ENCODE results near the gene NGFR. TPM values are rescaled to one million over a fixed set of nuclear protein-coding genes. Genes with fewer than 3 reads are reported as not detected.

The NGFR gene, protein sequence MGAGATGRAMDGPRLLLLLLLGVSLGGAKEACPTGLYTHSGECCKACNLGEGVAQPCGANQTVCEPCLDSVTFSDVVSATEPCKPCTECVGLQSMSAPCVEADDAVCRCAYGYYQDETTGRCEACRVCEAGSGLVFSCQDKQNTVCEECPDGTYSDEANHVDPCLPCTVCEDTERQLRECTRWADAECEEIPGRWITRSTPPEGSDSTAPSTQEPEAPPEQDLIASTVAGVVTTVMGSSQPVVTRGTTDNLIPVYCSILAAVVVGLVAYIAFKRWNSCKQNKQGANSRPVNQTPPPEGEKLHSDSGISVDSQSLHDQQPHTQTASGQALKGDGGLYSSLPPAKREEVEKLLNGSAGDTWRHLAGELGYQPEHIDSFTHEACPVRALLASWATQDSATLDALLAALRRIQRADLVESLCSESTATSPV
- total RNA-seq (2014; rRNA removed; shearing (Covaris generic)): 0.39 and 0.62 TPM in 2 replicates

DNA sequence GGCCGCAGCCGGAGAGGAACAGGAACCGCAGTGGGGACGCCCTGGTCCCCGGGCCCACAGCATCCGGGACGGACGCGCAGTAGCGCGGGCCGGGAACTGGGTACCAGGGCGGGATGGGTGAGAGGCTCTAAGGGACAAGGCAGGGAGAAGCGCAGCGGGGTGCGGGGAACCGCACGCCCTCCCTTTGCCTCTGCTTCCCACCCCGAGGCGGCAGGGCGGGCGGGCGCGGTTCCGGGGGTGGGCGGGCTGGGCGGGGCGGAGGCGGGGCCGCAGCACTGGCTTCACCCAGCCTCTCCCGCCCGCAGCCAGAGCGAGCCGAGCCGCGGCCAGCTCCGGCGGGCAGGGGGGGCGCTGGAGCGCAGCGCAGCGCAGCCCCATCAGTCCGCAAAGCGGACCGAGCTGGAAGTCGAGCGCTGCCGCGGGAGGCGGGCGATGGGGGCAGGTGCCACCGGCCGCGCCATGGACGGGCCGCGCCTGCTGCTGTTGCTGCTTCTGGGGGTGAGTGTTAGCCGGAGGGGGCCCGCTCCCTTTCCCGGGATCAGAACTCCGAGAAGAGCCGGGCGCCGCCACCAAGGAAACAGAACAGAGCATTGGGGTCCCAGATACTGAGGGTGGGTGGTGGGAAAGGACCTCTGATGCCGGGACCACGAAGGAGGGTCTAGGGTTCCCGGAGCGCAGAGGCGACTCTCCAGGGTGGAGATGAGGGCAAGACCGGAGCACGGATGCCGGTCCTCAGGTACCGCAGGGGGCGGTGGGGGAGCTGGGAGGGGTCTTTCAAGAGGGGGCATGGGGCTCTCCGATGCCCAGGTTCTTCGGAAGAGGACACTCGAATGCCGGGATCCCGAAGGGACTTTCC is at the start of gene NGFR:
NGFR (plus strand) TSS at position 308 of the 856 bp plus-strand sequence; CDS start at position 433, 125 bp downstream.
- peak; percentile 36 for DNase-seq (ENCODE audit: low read depth)

DNA sequence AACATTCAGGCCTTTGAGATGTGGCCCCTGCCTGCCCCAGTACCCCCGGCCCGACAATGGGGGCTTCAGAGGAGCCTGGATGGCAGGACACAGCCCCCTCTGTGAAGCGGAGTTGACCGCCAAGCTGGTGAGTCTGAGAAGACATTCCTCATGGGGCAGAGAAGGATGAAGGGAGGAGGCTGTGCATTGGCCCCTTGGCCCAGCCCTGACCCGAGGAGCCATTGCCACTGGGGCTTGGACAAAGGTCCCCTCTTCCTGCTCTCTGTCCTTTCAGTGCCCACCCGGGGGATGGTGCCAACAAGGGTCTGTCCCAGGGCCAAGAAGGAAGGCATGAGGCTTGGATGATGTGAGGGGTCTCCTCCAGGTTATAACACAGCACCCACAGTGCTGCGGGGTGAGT is 49.5 kb upstream of the NGFR start:
- no peak for DNase-seq (ENCODE audit: low read depth)

DNA sequence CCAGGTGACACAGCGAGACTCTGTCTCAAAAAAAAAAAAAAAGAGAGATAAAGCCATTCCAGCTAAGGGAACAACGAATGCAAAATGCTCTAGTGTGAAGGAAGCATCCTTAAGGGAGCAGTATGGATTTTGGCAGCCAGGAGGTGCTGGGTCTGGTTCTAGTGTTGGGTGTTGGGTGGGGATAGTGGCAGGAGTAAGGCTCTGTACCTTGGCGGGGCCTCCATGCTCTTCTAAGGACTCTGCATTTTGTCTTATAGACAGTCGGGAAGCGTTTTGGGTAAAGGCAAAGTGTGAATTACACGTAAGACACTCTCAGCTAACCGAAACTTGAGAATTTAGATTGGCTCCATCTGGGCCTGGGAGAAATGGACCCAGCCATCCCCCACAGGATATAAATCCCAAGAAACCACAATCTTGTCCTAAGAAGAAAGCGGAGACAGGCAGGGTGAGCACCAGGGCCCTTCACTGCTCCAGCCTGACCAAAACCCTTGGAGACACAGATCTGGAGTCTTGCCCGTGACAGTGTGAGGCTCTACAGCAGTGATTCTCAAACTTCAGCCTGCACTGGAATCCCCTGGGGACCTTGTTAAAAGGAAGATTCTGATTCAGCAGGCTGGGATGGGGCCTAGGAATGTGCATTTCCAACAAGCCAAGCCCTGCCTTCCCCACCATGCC is 47.3 kb upstream of the NGFR start:
- DNase-seq (ENCODE audit: low read depth): no peak

DNA sequence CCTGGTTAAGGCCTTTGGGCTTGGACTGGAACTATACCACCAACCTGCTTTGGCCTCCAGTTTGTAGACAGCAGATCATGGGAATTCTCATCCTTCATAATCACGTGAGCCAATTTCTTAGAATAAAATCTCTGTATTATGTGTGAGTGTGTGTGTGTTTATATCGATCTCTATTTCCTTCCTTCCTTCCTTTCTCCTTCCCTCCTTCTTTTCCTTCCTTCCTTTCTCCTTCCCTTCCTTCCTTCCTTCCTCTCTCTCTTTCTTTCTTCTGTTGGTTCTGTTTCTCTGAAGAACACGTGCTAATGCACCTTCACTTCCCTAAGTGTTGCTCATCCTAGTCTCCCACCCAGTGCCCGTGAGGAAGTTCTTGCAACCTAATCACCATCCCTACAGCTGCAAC is 44.9 kb upstream of the NGFR start:
- DNase-seq (ENCODE audit: low read depth): no peak

DNA sequence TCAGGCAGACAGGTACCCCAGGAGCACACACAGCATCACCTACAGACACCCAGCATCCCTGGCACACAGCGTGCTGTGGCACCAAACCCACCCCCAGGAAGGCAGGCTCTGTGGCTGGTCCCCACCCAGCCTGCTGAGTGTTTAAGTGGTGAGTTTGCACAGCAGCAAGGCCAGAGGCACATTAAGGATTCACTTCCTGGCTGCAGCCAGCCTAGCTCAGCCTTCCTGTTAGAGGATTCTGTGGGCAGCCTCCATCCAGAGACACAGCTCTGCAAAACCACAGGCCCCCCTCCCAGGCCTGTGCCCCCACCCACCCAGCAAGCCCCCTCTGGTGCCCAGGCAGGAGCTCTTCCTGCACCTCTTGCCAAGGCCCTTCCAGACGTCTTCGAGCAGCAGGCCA is 44.4 kb upstream of the NGFR start:
- peak; percentile 56 for DNase-seq (ENCODE audit: low read depth)

DNA sequence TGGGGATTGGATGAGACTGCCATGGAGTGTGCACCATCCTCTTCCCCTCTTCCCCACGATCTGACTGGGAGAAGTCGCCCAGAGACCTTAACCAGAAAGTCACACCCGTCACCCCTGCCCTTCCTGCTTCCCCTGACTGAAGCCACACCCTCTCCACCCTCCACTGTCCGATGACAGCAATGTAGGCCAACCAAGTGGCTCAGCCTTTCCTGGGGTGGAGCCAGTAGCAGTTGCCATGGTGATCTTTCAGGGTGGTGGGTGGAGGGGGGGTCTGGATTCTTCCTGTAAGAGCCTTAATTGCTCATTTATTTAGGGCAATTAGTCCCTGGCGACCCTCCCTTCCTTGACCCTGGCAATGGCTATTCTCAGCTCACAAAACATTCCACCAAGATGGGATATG is 42.9 kb upstream of the NGFR start:
- DNase-seq (ENCODE audit: low read depth): no peak

DNA sequence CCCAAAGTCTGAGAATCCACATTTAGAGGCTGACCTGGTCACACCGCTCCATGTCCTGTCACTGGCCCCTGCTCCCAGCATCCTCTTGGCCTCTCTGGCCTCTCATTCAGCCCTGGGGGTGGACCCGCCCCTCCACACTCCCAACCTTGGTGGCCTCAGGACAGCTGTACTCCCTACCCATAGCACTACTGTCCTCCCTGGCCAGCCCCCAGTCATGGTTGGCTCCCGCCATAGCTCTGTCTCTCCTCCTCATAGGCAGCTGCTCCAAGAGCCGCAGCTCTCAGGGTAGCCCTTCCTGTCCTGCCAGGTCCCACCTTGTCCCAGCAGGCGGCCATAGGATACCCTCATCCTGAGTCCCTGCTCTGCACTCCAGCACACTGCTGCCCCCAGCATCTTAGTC is 42.4 kb upstream of the NGFR start:
- DNase-seq (ENCODE audit: low read depth): no peak

DNA sequence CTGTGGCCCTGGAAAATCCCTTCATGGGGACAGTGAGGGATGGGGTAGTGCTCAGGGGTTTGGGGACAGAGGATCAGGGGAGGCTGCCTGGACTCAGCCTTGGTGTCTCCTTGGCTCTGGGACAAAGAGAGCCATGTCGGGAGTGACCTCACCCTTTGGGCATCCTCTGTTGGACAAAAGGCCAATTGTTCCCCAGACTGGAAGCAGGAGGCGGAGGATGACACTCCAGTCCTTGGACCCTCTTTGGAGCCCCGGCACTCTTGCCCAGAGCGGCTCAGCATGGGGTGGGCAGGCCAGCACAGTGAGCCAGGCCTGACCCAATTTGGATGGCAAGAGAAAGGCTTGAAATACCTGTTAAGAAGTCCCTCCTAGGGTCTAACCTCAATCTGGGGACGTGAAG is 41.0 kb upstream of the NGFR start:
- DNase-seq (ENCODE audit: low read depth): peak; percentile 70

DNA sequence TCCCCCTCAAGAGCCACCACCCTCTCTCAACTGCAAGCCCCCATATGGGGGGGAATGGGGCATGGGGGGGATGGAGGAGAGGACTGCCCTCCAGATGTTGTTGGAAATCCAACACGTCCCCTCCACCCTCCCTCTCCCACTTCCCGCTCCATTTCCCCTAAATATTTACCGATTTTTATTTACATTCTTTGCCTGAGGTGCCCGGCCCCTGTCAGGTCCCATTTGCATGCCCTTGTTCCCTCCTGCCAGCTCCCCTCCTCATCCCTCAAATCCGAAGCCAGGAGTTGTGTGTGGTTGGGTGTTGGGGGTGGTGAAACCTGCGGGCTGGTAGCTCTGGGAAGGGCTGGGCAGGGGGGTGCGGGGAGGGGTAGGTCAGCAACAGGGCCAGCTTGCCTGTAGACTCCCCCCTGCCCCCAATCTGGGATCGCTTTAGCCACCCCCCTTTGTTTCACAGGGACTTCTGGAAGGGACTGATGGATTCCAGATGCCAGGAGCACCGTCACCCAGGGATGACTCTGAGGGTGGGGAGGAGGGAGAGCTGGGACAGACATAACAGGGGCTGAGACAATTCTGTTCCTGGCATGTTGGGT is 39.7 kb upstream of the NGFR start:
- DNase-seq (ENCODE audit: low read depth): no peak

DNA sequence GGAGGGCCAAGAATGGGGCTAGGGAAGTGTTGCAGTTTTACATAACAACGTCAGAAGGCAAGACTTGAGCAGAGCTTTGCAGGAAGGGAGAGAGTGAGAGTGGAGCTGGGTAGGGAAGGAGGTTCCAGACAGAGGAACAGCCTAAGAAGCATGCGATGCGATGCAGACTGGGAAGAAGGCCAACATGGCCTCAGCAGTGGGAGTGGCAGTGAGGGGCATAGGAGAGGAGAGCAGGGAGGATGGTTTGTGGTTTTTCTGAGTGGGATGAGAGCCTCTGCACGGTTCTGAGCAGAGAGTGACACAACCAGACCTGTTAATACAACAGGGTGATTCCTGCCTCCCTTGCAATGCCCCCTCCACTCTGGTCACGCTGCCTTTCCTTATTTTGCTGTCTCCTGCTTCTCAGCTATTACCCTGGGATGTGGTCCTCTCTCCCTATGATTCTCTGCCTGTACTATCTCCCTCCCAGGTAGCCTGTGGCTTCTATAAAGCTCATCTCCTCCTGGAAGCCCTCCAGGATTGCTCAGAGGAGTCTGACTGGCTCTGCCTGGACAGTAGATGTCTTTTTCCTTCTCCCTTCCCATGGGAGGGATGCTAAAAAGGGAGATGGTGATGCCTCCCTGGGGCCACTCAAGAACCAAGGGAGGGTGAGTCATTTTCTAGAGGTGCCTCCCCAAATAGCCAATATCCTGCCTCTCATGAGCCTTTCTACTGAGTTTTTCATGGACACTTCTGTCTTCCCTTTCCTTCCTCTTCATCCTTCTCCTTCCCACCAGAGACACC is 38.7 kb upstream of the NGFR start:
- peak; percentile 90 for DNase-seq (ENCODE audit: low read depth)

DNA sequence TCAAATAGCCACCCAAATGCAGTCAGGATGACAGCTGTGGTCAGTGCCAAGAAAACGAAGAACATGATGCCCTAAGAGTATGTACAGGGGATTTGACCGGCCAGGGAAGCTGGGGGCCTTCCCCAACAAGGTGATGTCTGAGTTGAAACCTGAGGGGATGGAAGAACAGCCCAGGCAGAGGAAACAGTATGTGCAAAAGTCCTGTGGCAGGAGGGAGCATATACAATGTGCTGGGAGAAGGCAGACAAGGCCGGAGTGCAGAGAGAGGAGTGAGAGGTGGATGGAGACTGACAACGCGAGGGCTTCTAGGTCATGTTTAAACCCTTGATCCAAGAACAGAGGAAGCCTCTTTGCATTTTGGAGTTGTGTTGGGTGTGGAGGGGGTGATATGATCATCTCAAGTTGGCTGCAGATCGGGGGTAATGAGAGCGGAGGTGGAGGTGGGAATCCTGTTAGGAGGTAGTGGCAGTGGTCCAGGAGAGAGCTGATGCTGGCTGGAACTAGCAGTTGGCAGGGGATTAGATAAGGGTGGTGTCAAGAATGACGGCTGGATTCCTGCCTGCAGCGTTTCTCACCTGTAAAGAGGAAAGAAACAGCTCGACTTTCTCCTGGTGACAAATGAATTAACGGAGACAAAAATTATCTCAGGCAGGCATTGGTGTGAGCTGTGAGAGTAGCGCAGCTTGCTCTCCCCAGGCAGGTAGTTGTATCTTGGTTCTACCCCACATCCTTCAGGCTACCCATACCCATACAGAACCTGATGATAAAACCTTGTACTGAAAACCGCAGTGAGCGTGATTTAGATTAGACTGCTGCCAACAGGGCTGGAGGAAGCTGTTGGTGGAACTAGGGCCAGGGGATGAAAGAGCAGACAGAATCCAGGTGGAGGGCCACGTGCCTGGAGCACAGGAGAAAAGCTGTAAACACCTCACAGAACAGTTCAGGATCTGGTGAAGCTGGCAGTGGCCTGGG is 37.2 kb upstream of the NGFR start:
- DNase-seq (ENCODE audit: low read depth): no peak

DNA sequence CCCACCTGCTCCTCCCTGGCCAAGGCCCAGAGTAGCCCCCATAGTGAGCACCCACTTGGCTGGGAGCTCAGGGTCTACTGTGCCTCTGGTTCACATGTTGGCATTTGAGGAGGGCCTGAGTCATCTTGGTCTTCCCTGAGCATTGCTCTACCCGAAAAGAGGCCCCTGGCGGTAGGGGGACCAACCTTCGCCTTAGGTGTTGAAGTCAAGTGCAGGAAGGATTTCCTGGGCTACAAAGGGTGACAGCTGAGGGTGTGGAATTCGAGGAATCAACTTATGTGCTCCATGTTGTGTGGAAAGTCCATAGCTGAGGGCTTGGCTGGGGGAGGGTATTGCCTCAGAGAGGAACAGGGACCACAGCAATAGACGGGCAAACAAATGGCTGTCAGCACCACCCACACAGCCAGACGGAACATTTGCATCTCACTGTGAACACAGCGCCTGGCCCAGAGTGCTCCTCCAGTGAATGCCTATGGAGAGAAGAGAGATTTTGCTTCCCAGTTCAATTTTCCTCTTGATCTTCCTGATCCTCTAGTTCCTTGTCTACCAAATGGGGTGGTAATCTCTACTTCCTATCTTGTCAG is 35.6 kb upstream of the NGFR start:
- no peak for DNase-seq (ENCODE audit: low read depth)

DNA sequence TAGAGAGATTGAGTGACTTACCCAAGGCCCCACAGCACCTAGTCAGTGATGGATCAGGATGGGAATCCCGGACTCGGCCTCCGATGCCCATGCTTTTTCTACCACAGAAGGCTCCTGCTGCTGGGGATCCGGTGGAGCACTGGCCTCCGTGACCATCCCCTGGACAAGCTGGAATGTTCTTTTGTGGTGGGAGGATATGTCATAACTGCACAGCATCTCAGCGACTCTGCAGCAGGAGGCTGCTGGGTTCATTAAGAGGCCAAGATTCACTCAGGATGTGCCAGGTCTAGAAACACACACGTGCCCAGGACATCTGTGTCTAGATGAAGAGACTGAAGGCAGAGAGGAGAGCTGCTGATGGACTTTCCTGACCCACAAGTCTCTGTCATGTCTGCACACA is 34.7 kb upstream of the NGFR start:
- no peak for DNase-seq (ENCODE audit: low read depth)

DNA sequence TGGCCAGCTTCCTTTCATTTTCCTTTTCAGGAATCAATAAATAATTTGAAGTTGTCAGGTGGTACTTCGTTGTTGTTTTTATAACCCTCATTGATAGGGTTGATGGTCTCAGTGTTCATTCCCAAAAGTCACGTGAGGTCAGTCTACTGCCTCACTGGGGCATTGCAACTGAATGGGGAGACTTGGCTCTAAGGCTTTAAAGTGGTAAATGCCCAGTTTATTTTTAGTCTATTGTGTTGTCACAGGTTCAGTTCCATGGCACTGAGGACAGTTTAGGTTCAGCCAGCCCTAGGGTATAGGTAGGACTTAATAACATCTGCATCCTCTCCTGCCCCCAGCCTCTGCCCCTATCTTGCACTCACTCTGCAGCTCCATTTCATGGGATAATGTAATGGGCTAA is 33.5 kb upstream of the NGFR start:
- no peak for DNase-seq (ENCODE audit: low read depth)

DNA sequence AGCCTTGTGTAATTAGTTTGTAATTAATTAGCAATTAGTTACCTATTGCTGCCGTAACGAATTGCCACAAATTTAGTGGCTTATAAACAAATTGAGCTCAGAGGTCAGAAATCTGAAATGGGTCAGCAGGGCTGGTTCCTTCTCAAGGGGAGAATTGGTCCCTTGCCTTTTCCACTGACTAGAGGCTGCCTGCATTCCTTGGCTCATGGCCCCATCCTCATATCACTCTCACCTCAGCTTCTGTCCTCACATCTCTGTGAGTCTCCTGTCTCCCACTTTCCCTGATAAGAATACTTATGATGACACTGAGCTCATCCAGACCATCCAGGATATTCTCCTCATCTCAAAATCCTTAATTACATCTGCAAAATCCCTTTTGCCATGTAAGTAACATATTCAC is 31.0 kb upstream of the NGFR start:
- DNase-seq (ENCODE audit: low read depth): no peak

DNA sequence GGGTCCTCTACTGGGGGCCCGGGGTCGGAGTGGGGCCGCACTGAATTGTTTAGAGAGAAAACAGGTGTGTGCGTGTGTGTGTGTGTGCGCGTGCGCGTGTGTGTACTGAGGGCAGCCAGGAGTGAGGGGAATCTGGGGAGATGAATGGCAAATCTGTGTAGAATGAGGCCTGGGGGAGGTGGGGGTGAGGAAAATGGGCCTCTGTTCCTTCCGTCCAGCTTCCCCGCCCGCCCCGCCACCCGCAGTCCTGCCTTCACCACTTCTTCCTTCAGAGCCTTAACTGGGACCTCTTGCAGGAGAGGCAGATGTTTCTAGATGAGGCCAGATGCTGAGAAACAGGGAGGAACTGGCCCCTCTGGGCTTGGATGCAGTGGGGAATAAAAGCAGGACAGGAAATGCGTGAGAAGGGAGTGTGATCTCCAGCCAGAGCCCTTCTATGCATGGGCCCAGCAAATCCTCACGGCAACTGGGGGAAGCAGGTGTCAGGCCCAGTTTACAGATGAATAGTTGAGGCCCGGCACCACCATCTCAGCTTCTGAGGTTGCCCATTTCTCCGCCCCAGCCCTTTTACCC is 29.7 kb upstream of the NGFR start:
- no peak for DNase-seq (ENCODE audit: low read depth)

DNA sequence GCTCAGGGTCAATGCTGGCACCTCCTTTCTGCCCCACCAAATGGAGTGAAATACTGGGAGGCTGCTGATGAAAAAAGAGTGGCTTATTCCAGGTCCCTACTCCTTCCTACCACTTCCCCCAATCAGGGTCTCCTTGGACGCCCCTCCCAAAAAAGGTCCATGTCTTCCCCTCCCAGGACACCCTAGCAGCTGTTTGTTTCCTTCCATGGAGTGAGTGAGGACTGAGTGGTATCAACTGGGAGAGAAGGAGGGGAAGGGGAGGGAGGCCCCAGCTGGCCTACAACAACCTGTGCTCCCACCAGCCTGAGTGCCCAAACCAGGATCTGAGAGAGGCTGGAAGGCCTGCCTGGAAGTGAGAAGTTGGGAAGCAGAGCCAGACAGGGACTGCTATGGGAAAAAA is 28.7 kb upstream of the NGFR start:
- DNase-seq (ENCODE audit: low read depth): no peak

DNA sequence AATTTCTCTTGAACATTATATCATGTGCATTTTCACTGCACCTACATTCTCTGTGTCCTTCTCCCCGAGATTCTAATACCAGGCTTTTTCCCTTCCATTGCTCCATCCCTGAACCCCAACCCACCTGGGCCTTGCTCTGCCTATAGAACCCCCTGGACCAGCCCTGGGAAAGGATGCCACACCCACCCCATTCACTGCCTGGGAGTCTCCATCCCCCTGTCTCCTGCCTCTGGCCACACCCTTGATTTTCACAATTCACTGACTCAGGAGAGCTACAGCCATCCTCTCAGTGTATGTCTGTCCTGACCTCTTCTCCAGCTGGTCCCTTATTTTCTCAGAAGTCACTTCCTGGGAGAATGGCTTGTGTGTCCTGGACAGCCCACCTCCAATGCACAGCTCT is 27.9 kb upstream of the NGFR start:
- DNase-seq (ENCODE audit: low read depth): no peak

DNA sequence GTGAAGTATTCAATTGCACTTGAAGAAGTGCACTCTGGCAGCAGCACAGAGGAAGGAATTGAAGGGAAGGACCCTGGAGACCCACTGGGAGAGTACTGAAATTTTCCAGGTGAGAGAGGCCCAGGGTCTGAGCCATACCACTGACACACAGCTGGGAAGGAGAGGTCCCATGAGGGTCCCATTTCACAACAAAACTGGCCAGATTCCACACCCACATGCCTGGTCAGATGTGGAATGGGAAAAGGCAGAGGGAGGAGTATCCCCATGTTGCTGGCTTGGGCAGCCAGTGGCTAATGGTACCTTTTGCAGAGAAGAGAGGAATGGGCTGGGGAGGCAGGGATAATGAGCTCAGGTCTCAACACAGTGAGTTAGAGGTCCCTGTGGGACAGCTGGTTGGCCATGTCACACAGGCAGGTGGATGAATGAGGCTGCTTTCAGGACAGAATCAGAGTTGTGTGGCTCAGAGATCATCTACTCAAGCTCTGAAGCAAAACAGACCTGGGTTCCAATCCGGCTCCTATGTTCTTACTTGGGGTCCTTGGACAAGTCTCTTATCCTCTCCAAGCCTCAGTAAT is 26.2 kb upstream of the NGFR start:
- peak; percentile 20 for DNase-seq (ENCODE audit: low read depth)
